SK-N-SH (cell line): ENCODE measurements around the gene FXR2. TPM values are rescaled to one million over a fixed set of nuclear protein-coding genes. Genes with fewer than 3 reads are reported as not detected.

Experiments
- CTCF ChIA-PET: fragments of 300-600, 350-600 bp; formaldehyde crosslinking; extraction: SDS; loops from one replicate; lab custom pipeline; 2021; lab: Yijun Ruan, JAX
- POLR2A ChIA-PET: fragments of 350-600 bp; sonication (Branson Sonifier 250); formaldehyde crosslinking; extraction: SDS; loops from one replicate; lab custom pipeline; 2020; ENCODE audit warnings: antibody characterized with exemption, inconsistent platforms; lab: Yijun Ruan, JAX
- DNase-seq: peaks from one replicate; pipeline ENCODE4 v3.0.0; 2012
- H2AFZ ChIP-seq: fragments of 200-600 bp; sonication (generic); 2 replicates; pipeline ENCODE4 v1.8.1; 2016; ENCODE audit warnings: antibody characterized with exemption, mild to moderate bottlenecking, low read depth
- H3F3A ChIP-seq: fragments of 200-600 bp; sonication (generic); replicated peaks from 2 replicates; pipeline ENCODE3; 2016; ENCODE audit warnings: antibody characterized with exemption, mild to moderate bottlenecking; ENCODE audit not compliant: insufficient read depth
- H3K27ac ChIP-seq, 2 experiments: fragments of 200-500 bp in 1 of 2; fragments of 200-600 bp in 1 of 2; sonication (Bioruptor generic) in 1 of 2; sonication (generic), shearing (Covaris generic) in 1 of 2; 2 replicates each; pipeline versions ENCODE4 v1.5.1 to v1.6.1; 2014 to 2016; ENCODE audit warnings: low read depth in 2 of 2, inconsistent platforms in 1 of 2, low read length in 1 of 2, mild to moderate bottlenecking in 1 of 2, mixed read lengths in 1 of 2
- H3K27me3 ChIP-seq: fragments of 200-600 bp; sonication (generic), shearing (Covaris generic); 2 replicates; pipeline ENCODE4 v1.6.1; 2016; ENCODE audit warnings: mixed run types; ENCODE audit not compliant: insufficient read depth
- H3K36me3 ChIP-seq, 2 experiments: fragments of 200-500 bp in 1 of 2; fragments of 200-600 bp in 1 of 2; sonication (Bioruptor generic) in 1 of 2; sonication (generic) in 1 of 2; replicated peaks in 1 of 2; 2 replicates each; pipeline versions ENCODE3 to v1.5.1; 2014 to 2016; ENCODE audit warnings: low read length in 1 of 2, mild to moderate bottlenecking in 1 of 2; ENCODE audit not compliant: insufficient read depth in 2 of 2, control insufficient read depth in 1 of 2
- H3K4me1 ChIP-seq, 2 experiments: fragments of 200-500 bp in 1 of 2; fragments of 200-600 bp in 1 of 2; sonication (Bioruptor generic) in 1 of 2; sonication (generic), shearing (Covaris generic) in 1 of 2; 2 replicates each; pipeline versions ENCODE4 v1.5.1 to v1.6.1; 2014 to 2016; ENCODE audit warnings: low read depth in 1 of 2, low read length in 1 of 2, mixed run types in 1 of 2; ENCODE audit not compliant: insufficient read depth in 2 of 2, control insufficient read depth in 1 of 2
- H3K4me2 ChIP-seq: fragments of 200-600 bp; sonication (generic), shearing (Covaris generic); 2 replicates; pipeline ENCODE4 v1.6.1; 2017; ENCODE audit warnings: mixed run types
- H3K4me3 ChIP-seq, 2 experiments: fragments of 200-500 bp in 1 of 2; fragments of 200-600 bp in 1 of 2; sonication (Bioruptor generic) in 1 of 2; sonication (generic), shearing (Covaris generic) in 1 of 2; 2 replicates each; pipeline versions ENCODE4 v1.5.1 to v1.8.1; 2014 to 2016; ENCODE audit warnings: low read depth in 2 of 2, inconsistent platforms in 1 of 2, low read length in 1 of 2, mild to moderate bottlenecking in 1 of 2, mixed read lengths in 1 of 2, moderate library complexity in 1 of 2
- H3K79me2 ChIP-seq: fragments of 200-600 bp; sonication (generic); 2 replicates; pipeline ENCODE4 v1.8.1; 2017; ENCODE audit warnings: mild to moderate bottlenecking; ENCODE audit not compliant: insufficient read depth
- H3K9ac ChIP-seq: fragments of 200-600 bp; sonication (generic); 2 replicates; pipeline ENCODE4 v1.6.1; 2017; ENCODE audit warnings: mixed run types
- H3K9me2 ChIP-seq: fragments of 200-600 bp; sonication (generic); 2 replicates; pipeline ENCODE4 v1.6.1; 2017; ENCODE audit warnings: mixed run types
- H3K9me3 ChIP-seq: fragments of 200-600 bp; sonication (generic); 2 replicates; pipeline ENCODE4 v1.6.1; 2017; ENCODE audit warnings: mixed run types, mild to moderate bottlenecking, moderate library complexity
- H4K20me1 ChIP-seq: fragments of 200-600 bp; sonication (generic); 2 replicates; pipeline ENCODE4 v1.6.1; 2017; ENCODE audit warnings: mild to moderate bottlenecking, mixed run types; ENCODE audit not compliant: insufficient read depth
- CHD2 ChIP-seq: fragments of 150-350 bp; IDR thresholded peaks from 2 replicates; pipeline ENCODE4 v1.6.1; 2018; ENCODE audit warnings: low read length; ENCODE audit not compliant: partially characterized antibody
- EP300 ChIP-seq, 2 experiments: IDR thresholded peaks; 2 replicates each; pipeline versions ENCODE4 v1.4.0 to v1.6.1; 2012; ENCODE audit warnings: borderline replicate concordance in 1 of 2, low read depth in 1 of 2, low read length in 1 of 2
- GABPA ChIP-seq: IDR thresholded peaks from 2 replicates; pipeline ENCODE4 v1.4.0; 2012; ENCODE audit warnings: low read depth, mild to moderate bottlenecking
- JUND ChIP-seq: IDR thresholded peaks from 2 replicates; pipeline ENCODE4 v1.4.0; 2012
- MXI1 ChIP-seq: IDR thresholded peaks from 2 replicates; pipeline ENCODE4 v1.6.1; 2012; ENCODE audit warnings: mild to moderate bottlenecking, low read depth, low read length, improper control_type of control experiment
- POLR2AphosphoS5 ChIP-seq: IDR thresholded peaks from 2 replicates; pipeline ENCODE4 v1.6.1; 2012; ENCODE audit warnings: low read depth, low read length
- RFX5 ChIP-seq: IDR thresholded peaks from 2 replicates; pipeline ENCODE4 v1.6.1; 2012; ENCODE audit warnings: mild to moderate bottlenecking, improper control_type of control experiment, low read length
- SIN3A ChIP-seq: IDR thresholded peaks from 2 replicates; pipeline ENCODE4 v1.6.1; 2012; ENCODE audit warnings: low read depth, mild to moderate bottlenecking, low read length, moderate library complexity, borderline replicate concordance
- TAF1 ChIP-seq: IDR thresholded peaks from 2 replicates; pipeline ENCODE4 v1.6.1; 2012; ENCODE audit warnings: low read depth, mild to moderate bottlenecking, low read length, moderate library complexity, borderline replicate concordance
- TCF12 ChIP-seq: IDR thresholded peaks from 2 replicates; pipeline ENCODE4 v1.4.0; 2012
- TEAD4 ChIP-seq: IDR thresholded peaks from 2 replicates; pipeline ENCODE4 v1.4.0; 2012; ENCODE audit warnings: mild to moderate bottlenecking, borderline replicate concordance; ENCODE audit not compliant: insufficient read depth
- WGBS: methylation state at CpG from one replicate; pipeline ENCODE4 v1.1.6; 2017; ENCODE audit warnings: low lambda C conversion rate; 5-methylcytosine and 5-hydroxymethylcytosine counted together
- polyA plus RNA-seq, 3 experiments: library from polyadenylated mRNA; depleted of rRNA; stranded (reverse); fragments of >200 nt; gene quantifications; 2 replicates each; pipeline ENCODE4 v1.2.3, GENCODE V29; 2012
- TF ChIP-seq, protein P1 (sequence below): fragments of 150-350 bp; IDR thresholded peaks from 2 replicates; pipeline ENCODE4 v1.6.1; 2016; ENCODE audit warnings: mild to moderate bottlenecking, low read depth, low read length

Gene FXR2
- polyA plus RNA-seq, 1 of the 3 experiments (the other 2 are of a cell fraction), result 56.4 TPM

DNA sequence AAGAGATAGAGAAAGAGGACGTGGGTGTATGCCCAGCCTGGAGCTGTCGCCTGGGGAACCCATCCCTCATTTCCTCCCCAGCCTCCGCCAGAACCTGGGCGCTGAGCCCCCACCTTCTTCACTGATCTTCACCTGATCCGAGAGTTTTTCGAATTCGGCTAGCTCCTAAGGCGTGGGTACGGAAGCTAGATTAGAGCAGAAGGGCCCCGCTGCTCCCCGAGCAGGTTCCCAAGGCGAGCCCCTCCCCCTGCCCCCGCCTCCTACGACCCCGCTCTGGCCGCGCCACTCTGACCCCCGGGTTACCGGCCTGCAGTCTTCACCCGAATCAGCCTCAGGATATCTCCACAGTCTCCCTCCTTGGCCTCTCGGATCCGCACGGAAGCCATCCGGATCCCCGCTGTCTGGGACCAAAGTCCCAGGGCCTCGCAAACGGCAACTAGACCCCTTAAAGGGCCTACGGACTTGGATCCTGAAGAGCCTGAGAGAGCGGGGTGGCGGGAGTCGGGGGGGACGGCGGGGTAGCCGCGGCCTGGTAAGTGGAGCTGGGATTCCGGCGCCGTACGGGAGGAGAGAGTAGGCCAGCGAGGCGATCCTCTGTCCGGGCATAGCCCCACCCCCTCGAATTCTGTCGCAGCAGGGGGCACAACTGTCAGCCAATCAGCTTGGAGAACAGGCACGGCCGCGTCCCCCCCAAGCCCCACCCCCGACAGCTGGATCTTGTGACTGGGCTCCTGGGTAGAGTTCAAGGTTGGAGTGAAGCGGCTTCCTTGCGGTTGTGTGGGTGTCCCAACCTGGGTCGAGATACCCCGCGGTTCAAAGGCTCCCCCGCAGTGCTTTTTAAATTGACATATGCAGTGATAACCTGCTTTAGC, 12.8 kb upstream of the FXR2 start, which contains the start of gene SAT2:
TSS of gene SAT2 (minus strand) at position 572 of the 872 bp plus-strand sequence. CDS start at position 386, 186 bp downstream.
- no peaks in the 10 kb centered on the region for H3K9me3 ChIP-seq
- POLR2A ChIA-PET, result interaction anchor here (0.6 to 2.8 kb wide), 8 partner anchors 13 to 345 kb away, joined by 3 to 37 read pairs (median 6); partner anchors contain the start of genes ATP1B2, FXR2, MPDU1 and TP53
- TF ChIP-seq EP300 (IDR thresholded peaks at IDR 0.05; ENCODE audit: borderline replicate concordance in 1 of 2, low read depth in 1 of 2, low read length in 1 of 2), result no peak
- peak; percentile 82 for TF ChIP-seq POLR2AphosphoS5
- 0 out of 2 replicates have a peak, but pooled peaks have one; percentile 7 for TF ChIP-seq TEAD4
- TF ChIP-seq MXI1, result peak; percentile 70; the same call in 1 of the 2 replicates
- 0 out of 2 replicates have a peak, but pooled peaks have one; percentile 35 for TF ChIP-seq RFX5
- TF ChIP-seq SIN3A, result peak; percentile 41; the same call in 1 of the 2 replicates
- peak; percentile 50; the same call in 1 of the 2 replicates for TF ChIP-seq TCF12
- no peak for TF ChIP-seq GABPA
- TF ChIP-seq CHD2, result peak; percentile 50
- peak; percentile 78; the same call in 1 of the 2 replicates for TF ChIP-seq TAF1
- H3K9me2 ChIP-seq, result no peaks in the 10 kb centered on the region
- no peaks in the 10 kb centered on the region for H3K36me3 ChIP-seq
- H3F3A ChIP-seq, result no peaks in the 10 kb centered on the region
- peak within 1 kb of the TSS; percentile 96 for H2AFZ ChIP-seq
- peaks cover 10% of the 10 kb centered on the region; the same call in 1 of the 2 replicates for H3K79me2 ChIP-seq
- peak within 1 kb of the TSS; percentile 85 to 88 for H3K27ac ChIP-seq
- H3K27me3 ChIP-seq, result no peaks in the 10 kb centered on the region
- peak; percentile 97 for DNase-seq
- peak within 1 kb of the TSS; percentile 96 for H3K9ac ChIP-seq
- peaks cover 0 to 20% of the 10 kb centered on the region in 2 experiments; a peak in 1 of 4 replicates for H3K4me1 ChIP-seq
- peak within 1 kb of the TSS; percentile 92 for H3K4me2 ChIP-seq
- no peaks in the 10 kb centered on the region for H4K20me1 ChIP-seq
- H3K4me3 ChIP-seq, result peak within 1 kb of the TSS; percentile 62 to 77
- CTCF ChIA-PET, result interaction anchor here (0.8 to 11.8 kb wide), 6 partner anchors 9 to 89 kb away, joined by 3 to 166 read pairs (median 5); partner anchors contain the start of genes FXR2, TP53 and WRAP53
- WGBS, result 2% methylated on average over 33 of the region's 54 CpGs

DNA sequence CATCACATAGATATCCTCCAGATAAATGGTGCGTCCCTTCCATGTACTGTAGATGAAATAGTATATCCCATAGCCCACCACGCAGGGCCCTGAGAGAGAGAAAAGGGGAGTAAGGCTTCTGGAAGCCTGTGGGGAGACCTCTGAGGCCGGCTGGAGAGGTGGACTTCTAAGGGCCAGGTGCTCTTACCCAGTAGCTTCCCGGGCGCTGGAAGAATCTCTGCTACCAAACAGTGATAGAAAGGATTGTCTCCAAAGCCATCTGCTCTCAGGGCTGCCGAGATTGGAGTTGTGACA, 12.2 kb upstream of the FXR2 start:
- Histone ChIP-seq H3K27me3 (no peaks in the 10 kb centered on the region), H3K9me3 (no peaks in the 10 kb centered on the region), H3K4me3 (peak overlapping the region; percentile 62 to 77), H3K9ac (peak overlapping the region; percentile 96), H3K4me1 (peaks cover 0 to 19% of the 10 kb centered on the region in 2 experiments; a peak in 1 of 4 replicates), H3F3A (no peaks in the 10 kb centered on the region), H3K79me2 (peaks cover 10% of the 10 kb centered on the region; the same call in 1 of the 2 replicates), H3K4me2 (peak overlapping the region; percentile 92), H2AFZ (peak overlapping the region; percentile 96), H3K9me2 (no peaks in the 10 kb centered on the region), H4K20me1 (no peaks in the 10 kb centered on the region), H3K36me3 (no peaks in the 10 kb centered on the region), H3K27ac (peak overlapping the region; percentile 85 to 88)
- ChIA-PET CTCF (interaction anchor here (1.2 to 11.8 kb wide), 5 partner anchors 9 to 90 kb away, joined by 3 to 166 read pairs (median 5); partner anchors contain the start of genes FXR2, TP53 and WRAP53), POLR2A (interaction anchor here (1.4 to 2.8 kb wide), 5 partner anchors 12 to 77 kb away, joined by 3 to 37 read pairs (median 12); partner anchors contain the start of genes ATP1B2, FXR2, TP53 and WRAP53)
- TF ChIP-seq, protein P1, sequence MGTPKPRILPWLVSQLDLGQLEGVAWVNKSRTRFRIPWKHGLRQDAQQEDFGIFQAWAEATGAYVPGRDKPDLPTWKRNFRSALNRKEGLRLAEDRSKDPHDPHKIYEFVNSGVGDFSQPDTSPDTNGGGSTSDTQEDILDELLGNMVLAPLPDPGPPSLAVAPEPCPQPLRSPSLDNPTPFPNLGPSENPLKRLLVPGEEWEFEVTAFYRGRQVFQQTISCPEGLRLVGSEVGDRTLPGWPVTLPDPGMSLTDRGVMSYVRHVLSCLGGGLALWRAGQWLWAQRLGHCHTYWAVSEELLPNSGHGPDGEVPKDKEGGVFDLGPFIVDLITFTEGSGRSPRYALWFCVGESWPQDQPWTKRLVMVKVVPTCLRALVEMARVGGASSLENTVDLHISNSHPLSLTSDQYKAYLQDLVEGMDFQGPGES, result no peak
- no peak for TF ChIP-seq POLR2AphosphoS5
- TF ChIP-seq JUND, result no peak
- no peak for TF ChIP-seq SIN3A
- no peak for TF ChIP-seq GABPA
- WGBS, result 22% methylated on average over 6 of the region's 6 CpGs
- no peak for DNase-seq
